ENCODE data around the gene RDH16. TPM values are rescaled to one million over a fixed set of nuclear protein-coding genes. Genes with fewer than 3 reads are reported as not detected.

RDH16 gene
- total RNA-seq, 1 experiment from 2014 or later = 0.39 TPM

- TF ChIP-seq CTCF (conservative IDR thresholded peaks at IDR 0.05) = no peak
- H3K4me2 ChIP-seq (ENCODE audit: insufficient read depth, insufficient read length, low read length) = no peak overlapping the region
- no peaks in the 10 kb centered on the region for H3K27me3 ChIP-seq (ENCODE audit: insufficient read depth, low read length)
- no peak overlapping the region for H4K8ac ChIP-seq (replicated peaks; ENCODE audit: insufficient read length, low read depth, low read length)
- H2BK20ac ChIP-seq (ENCODE audit: low read depth, low read length, poor library complexity, severe bottlenecking) = no peak overlapping the region
- WGBS (ENCODE audit: extremely low coverage, insufficient read length, low lambda C conversion rate) = no CpG with 5 or more reads among the region's 3 CpGs
- no peak overlapping the region for H3K23ac ChIP-seq (ENCODE audit: insufficient read length, low read depth, low read length)
- no peak overlapping the region for H2AK5ac ChIP-seq (ENCODE audit: insufficient read length, low read length)
- no peaks in the 10 kb centered on the region for H3K9me3 ChIP-seq (ENCODE audit: control insufficient read depth, low read depth, low read length)
- H3K27me3 Mint-ChIP-seq (ENCODE audit: low read depth) = no peaks in the 10 kb centered on the region; the same call in 1 of the 2 replicates
- 0 out of 7 replicates have a peak overlapping the region, but pooled peaks of 1 of the 3 experiments have one; percentile 33 for H3K27ac Mint-ChIP-seq
- H2AFZ ChIP-seq (ENCODE audit: low read length) = no peak overlapping the region
- no peak overlapping the region; the same call in 1 of the 2 replicates for H3K14ac ChIP-seq (ENCODE audit: insufficient read depth, low read length)
- H3K4me1 ChIP-seq (ENCODE audit: insufficient read depth, low read length) = no peaks in the 10 kb centered on the region
- no peak for DNase-seq
- no peak overlapping the region for H2BK12ac ChIP-seq (ENCODE audit: insufficient read length, low read depth, low read length)
- H4K5ac ChIP-seq (ENCODE audit: insufficient read length, low read depth, low read length) = no peak overlapping the region
- no peak overlapping the region for H2BK120ac ChIP-seq (ENCODE audit: low read depth, low read length, poor library complexity, severe bottlenecking)
- no peaks in the 10 kb centered on the region for H3K79me2 ChIP-seq (ENCODE audit: insufficient read depth, low read length)
- H2BK5ac ChIP-seq (ENCODE audit: insufficient read length, low read length) = no peak overlapping the region
- no peak overlapping the region for H3K9ac ChIP-seq (ENCODE audit: extremely low read depth, insufficient read length, low read length)
- H2BK15ac ChIP-seq (ENCODE audit: low read depth, low read length) = no peak overlapping the region
- no peak overlapping the region for H3K18ac ChIP-seq (ENCODE audit: insufficient read length, low read depth, low read length)
- H3K4me1 Mint-ChIP-seq = no peaks in the 10 kb centered on the region
- H4K20me1 ChIP-seq (ENCODE audit: control insufficient read depth, insufficient read depth, insufficient read length) = no peaks in the 10 kb centered on the region
- H3T11ph ChIP-seq (ENCODE audit: low read length) = no peak overlapping the region
- no peaks in the 10 kb centered on the region for H3K23me2 ChIP-seq (ENCODE audit: insufficient read length, low read depth, low read length, poor library complexity, severe bottlenecking)
- H3K4ac ChIP-seq (ENCODE audit: low read depth, low read length) = no peak overlapping the region
- no peak overlapping the region for H3K27ac ChIP-seq (ENCODE audit: insufficient read length, low read depth, low read length)
- no peak overlapping the region for H3K4me3 Mint-ChIP-seq
- H3K79me1 ChIP-seq (ENCODE audit: insufficient read depth, low read depth, low read length, poor library complexity, severe bottlenecking) = no peaks in the 10 kb centered on the region
- H3K9me3 Mint-ChIP-seq = peaks cover 3 to 4% of the 10 kb centered on the region in 2 experiments; a peak in 3 of 5 replicates
- H3K56ac ChIP-seq (ENCODE audit: insufficient read length, low read depth, low read length) = no peak overlapping the region
- peaks cover 0 to 4% (median 0%) of the 10 kb centered on the region in 3 experiments; a peak in 2 of 7 replicates for H3K36me3 Mint-ChIP-seq (ENCODE audit: insufficient read depth in 1 of 3, low read depth in 3 of 3)
- no peak overlapping the region for H4K91ac ChIP-seq (ENCODE audit: insufficient read length, low read depth, low read length)
Measured at GRCh38 chr12:56979628-56980027, 22.2 kb upstream of the RDH16 start.
